PC-3 (cell line): ENCODE measurements around the gene BBLN. TPM values are rescaled to one million over a fixed set of nuclear protein-coding genes. Genes with fewer than 3 reads are reported as not detected.
A peak's percentile ranks its signal among the peaks of the same experiment; 100 is the strongest.

Source experiments
- ATAC-seq: fragments of 200-7000 bp; cut with Tn5 transposase; 2 replicates; pipeline ENCODE4 v1.9.1; 2020; ENCODE audit warnings: mild to moderate bottlenecking, moderate library complexity
- BruUV-seq: library from RNA; stranded (reverse); fragments of 400-500 nt; replicated peaks from 2 replicates; lab custom pipeline; 2021; lab: Mats Ljungman, UMichigan
- CTCF ChIA-PET: fragments of 300-600 bp; sonication (Branson Sonifier 250); formaldehyde crosslinking; loops from one replicate; lab custom pipeline; 2022; ENCODE audit warnings: antibody characterized with exemption; lab: Charles Lee
- POLR2A ChIA-PET: fragments of 300-600 bp; sonication (Branson Sonifier 250); formaldehyde crosslinking; loops from one replicate; lab custom pipeline; 2022; ENCODE audit warnings: antibody characterized with exemption; ENCODE audit not compliant: unreplicated experiment; lab: Charles Lee
- DNase-seq: peaks from one replicate; pipeline ENCODE4 v3.0.0-alpha.2; 2015
- H2AFZ ChIP-seq: fragments of 300-600 bp; sonication (generic); 2 replicates; pipeline ENCODE4 v1.6.0; 2016; ENCODE audit warnings: antibody characterized with exemption, low read length
- H3F3A ChIP-seq: fragments of 300-600 bp; sonication (generic); one replicate; pipeline ENCODE4 v1.6.0; 2017; ENCODE audit warnings: antibody characterized with exemption, low read length, control low read depth, mild to moderate bottlenecking; ENCODE audit not compliant: unreplicated experiment
- H3K27ac ChIP-seq: fragments of 300-600 bp; sonication (generic); 2 replicates; pipeline ENCODE4 v1.5.1; 2016; ENCODE audit warnings: mild to moderate bottlenecking, low read length
- H3K27me3 ChIP-seq: fragments of 300-600 bp; sonication (generic); 2 replicates; pipeline ENCODE4 v1.6.1; 2016; ENCODE audit warnings: low read length, mixed read lengths
- H3K36me3 ChIP-seq: fragments of 300-600 bp; sonication (generic); 2 replicates; pipeline ENCODE4 v1.6.1; 2016; ENCODE audit warnings: low read depth, mixed run types, low read length, mixed read lengths
- H3K4me1 ChIP-seq: fragments of 300-600 bp; sonication (generic); 2 replicates; pipeline ENCODE4 v1.5.1; 2016; ENCODE audit warnings: low read length; ENCODE audit not compliant: insufficient read depth
- H3K4me2 ChIP-seq: fragments of 300-600 bp; sonication (generic); 2 replicates; pipeline ENCODE4 v1.6.0; 2016; ENCODE audit warnings: low read length
- H3K4me3 ChIP-seq: fragments of 300-600 bp; sonication (generic); 2 replicates; pipeline ENCODE4 v1.5.1; 2016; ENCODE audit warnings: mild to moderate bottlenecking, low read length, mixed read lengths
- H3K79me2 ChIP-seq: fragments of 300-600 bp; sonication (generic); 2 replicates; pipeline ENCODE4 v1.6.1; 2017; ENCODE audit warnings: low read length, mixed read lengths
- H3K9ac ChIP-seq: fragments of 300-600 bp; sonication (generic); 2 replicates; pipeline ENCODE4 v1.6.0; 2016; ENCODE audit warnings: mild to moderate bottlenecking, low read length
- H3K9me2 ChIP-seq: fragments of 300-600 bp; sonication (generic); replicated peaks from 2 replicates; pipeline ENCODE4 v1.6.1; 2016; ENCODE audit warnings: mixed run types, low read length, mixed read lengths
- H3K9me3 ChIP-seq: fragments of 300-600 bp; sonication (generic); 2 replicates; pipeline ENCODE4 v1.6.1; 2016; ENCODE audit warnings: low read length, mixed read lengths
- H4K20me1 ChIP-seq: fragments of 300-600 bp; sonication (generic); 2 replicates; pipeline ENCODE4 v1.6.1; 2016; ENCODE audit warnings: low read length, mixed read lengths
- CTCF ChIP-seq: fragments of 300-600 bp; sonication (generic); conservative IDR thresholded peaks from 2 replicates; pipeline ENCODE4 v1.5.1; 2017; ENCODE audit warnings: antibody characterized with exemption, low read depth, mild to moderate bottlenecking, low read length
- EZH2 ChIP-seq: fragments of 300-600 bp; sonication (generic); IDR thresholded peaks from one replicate; pipeline ENCODE4 v1.6.1; 2017; ENCODE audit warnings: antibody characterized with exemption, mild to moderate bottlenecking, low read length; ENCODE audit not compliant: unreplicated experiment
- EZH2phosphoT487 ChIP-seq: fragments of 300-600 bp; sonication (generic); IDR thresholded peaks from 2 replicates; pipeline ENCODE4 v1.6.1; 2018; ENCODE audit warnings: mild to moderate bottlenecking, antibody characterized with exemption, low read length, borderline replicate concordance
- intact Hi-C: fragments of 100-400 bp; cut with micrococcal nuclease; formaldehyde crosslinking; loops from 2 replicates; pipeline ENCODE4 v1.9.0; 2023
- total RNA-seq: library from RNA; depleted of rRNA; stranded (reverse); fragments of >200 nt; gene quantifications from 2 replicates; pipeline ENCODE4 v1.2.3, GENCODE V29; 2014

BBLN gene
- total RNA-seq, 1 experiment from 2014 or later = 158 TPM

GRCh38 chr9:128139621-128140020, 20.4 kb upstream of the BBLN start:
- ChIA-PET POLR2A (no interaction called here), CTCF (no interaction called here)
- Histone ChIP-seq H3K27me3 (no peaks in the 10 kb centered on the region), H3K27ac (no peak overlapping the region), H3K79me2 (no peaks in the 10 kb centered on the region), H3K36me3 (no peaks in the 10 kb centered on the region), H3K9me2 (no peaks in the 10 kb centered on the region), H3K4me2 (no peak overlapping the region), H3K9me3 (no peaks in the 10 kb centered on the region), H4K20me1 (no peaks in the 10 kb centered on the region), H3K4me3 (no peak overlapping the region), H3K9ac (no peak overlapping the region), H2AFZ (no peak overlapping the region), H3K4me1 (peaks cover 30% of the 10 kb centered on the region), H3F3A (no peaks in the 10 kb centered on the region)
- ATAC-seq (no peak), DNase-seq (no peak)
- BruUV-seq = no TSS peak
- no peak for TF ChIP-seq EZH2
- no peak for TF ChIP-seq EZH2phosphoT487
- intact Hi-C loops = no loop called here

GRCh38 chr9:128141604-128142003, 18.5 kb upstream of the BBLN start:
- peak overlapping the region; percentile 99 for H3K27ac ChIP-seq
- no peak for ATAC-seq
- no peaks in the 10 kb centered on the region for H3K9me3 ChIP-seq
- DNase-seq = no peak
- H3K27me3 ChIP-seq = no peaks in the 10 kb centered on the region
- no peak overlapping the region for H3K4me3 ChIP-seq
- H2AFZ ChIP-seq = no peak overlapping the region
- no peaks in the 10 kb centered on the region for H3F3A ChIP-seq
- no peaks in the 10 kb centered on the region for H3K79me2 ChIP-seq
- H3K4me1 ChIP-seq = peaks cover 49% of the 10 kb centered on the region
- H3K36me3 ChIP-seq = no peaks in the 10 kb centered on the region
- H3K9ac ChIP-seq = peak overlapping the region; percentile 83; the same call in 1 of the 2 replicates
- H4K20me1 ChIP-seq = no peaks in the 10 kb centered on the region
- CTCF ChIA-PET = no interaction called here
- intact Hi-C loops = no loop called here
- no peak overlapping the region for H3K4me2 ChIP-seq
- no peak for TF ChIP-seq EZH2phosphoT487
- no peak for TF ChIP-seq EZH2
- no peak for TF ChIP-seq CTCF
- no TSS peak for BruUV-seq
- POLR2A ChIA-PET = no interaction called here
- no peaks in the 10 kb centered on the region for H3K9me2 ChIP-seq

- H3K4me2 ChIP-seq = no peak overlapping the region
- H3K36me3 ChIP-seq = no peaks in the 10 kb centered on the region
- H3K4me1 ChIP-seq = peaks cover 49% of the 10 kb centered on the region
- H3K9me2 ChIP-seq = no peaks in the 10 kb centered on the region
- POLR2A ChIA-PET = no interaction called here
- no peaks in the 10 kb centered on the region for H3F3A ChIP-seq
- H3K9me3 ChIP-seq = no peaks in the 10 kb centered on the region
- H3K27ac ChIP-seq = peak overlapping the region; percentile 99
- no peak overlapping the region for H2AFZ ChIP-seq
- intact Hi-C loops = no loop called here
- no peak for ATAC-seq
- no peak overlapping the region for H3K4me3 ChIP-seq
- peak overlapping the region; percentile 83 for H3K9ac ChIP-seq
- no peak for DNase-seq
- TF ChIP-seq EZH2phosphoT487 = no peak
- TF ChIP-seq CTCF = no peak
- no peak for TF ChIP-seq EZH2
- CTCF ChIA-PET = no interaction called here
- no TSS peak for BruUV-seq
- no peaks in the 10 kb centered on the region for H4K20me1 ChIP-seq
- no peaks in the 10 kb centered on the region for H3K27me3 ChIP-seq
- no peaks in the 10 kb centered on the region for H3K79me2 ChIP-seq
Observed at GRCh38 chr9:128142061-128142460, 18.0 kb upstream of the BBLN start.
